ENCODE measurements around the gene TMEM45B.

GRCh38 chr11:129768356-129768755 is 47.3 kb upstream of the TMEM45B start:
- no peak for TF ChIP-seq EP300 (IDR thresholded peaks at IDR 0.05; ENCODE audit: borderline replicate concordance in 1 of 2, low read depth in 1 of 2, low read length in 1 of 2)
- TF ChIP-seq CTCF (IDR thresholded peaks at IDR 0.05), result no peak
- no peak for TF ChIP-seq TCF12 (IDR thresholded peaks at IDR 0.05)
- no peak for TF ChIP-seq NFIC (IDR thresholded peaks at IDR 0.05; ENCODE audit: borderline replicate concordance)
- no peak for TF ChIP-seq RAD21 (IDR thresholded peaks at IDR 0.05; ENCODE audit: low read length)
- TF ChIP-seq GABPA (IDR thresholded peaks at IDR 0.05; ENCODE audit: low read depth), result no peak
- TF ChIP-seq TAF1 (IDR thresholded peaks at IDR 0.05; ENCODE audit: borderline replicate concordance, low read depth, low read length), result no peak
- TF ChIP-seq MAX (IDR thresholded peaks at IDR 0.05; ENCODE audit: low read depth), result no peak
